ENCODE measurements around the gene CRYGN. TPM values are rescaled to one million over a fixed set of nuclear protein-coding genes. Genes with fewer than 3 reads are reported as not detected.

Gene CRYGN
- total and polyA plus RNA-seq, 2 of the 13 experiments (the other 11 are each of a cell fraction or from before 2014, with no cell fraction given): 0.11 TPM; not detected in 1

DNA sequence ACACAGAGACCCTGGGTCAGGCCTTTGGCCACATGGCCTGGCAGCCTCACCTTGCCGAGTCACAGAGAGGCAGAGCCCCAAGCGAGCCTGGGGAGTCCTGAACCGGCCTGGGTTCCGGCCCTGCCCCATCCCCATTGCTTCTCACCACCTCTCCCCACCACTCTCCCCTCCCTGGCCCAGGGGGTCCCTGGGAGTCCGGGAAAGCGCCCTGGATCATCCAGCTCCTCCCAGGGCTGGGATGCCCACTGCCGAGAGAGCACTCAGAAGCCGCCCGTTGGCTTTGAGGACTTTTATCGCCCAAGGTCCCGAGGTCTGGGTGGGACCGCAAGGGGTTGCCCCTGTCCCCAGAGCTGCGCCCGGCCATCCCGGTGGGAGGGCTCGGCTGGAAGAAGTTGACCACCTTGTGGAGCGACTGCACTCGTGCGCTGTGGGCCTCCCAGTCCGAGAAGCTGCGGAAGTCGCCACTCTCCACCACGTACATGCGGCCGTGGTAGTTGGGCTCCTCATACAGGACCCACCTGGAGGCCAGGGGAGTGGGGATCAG lies 8.1 kb downstream of the CRYGN start:
- FAIRE-seq (no peak), ATAC-seq (no peak), DNase-seq (ENCODE audit: low spot score) (no peak)
- intact Hi-C loops (cut with micrococcal nuclease; ENCODE audit: unreplicated experiment): no loop called here
- H3K27me3 ChIP-seq (ENCODE audit: control insufficient read depth in 1 of 2, insufficient read depth in 2 of 2, low read length in 2 of 2): peaks cover 11 to 71% of the 10 kb centered on the region in 2 experiments
- WGBS (ENCODE audit: low lambda C conversion rate): 80% methylated on average over 9 of the region's 25 CpGs
- no peaks in the 10 kb centered on the region for H3K36me3 ChIP-seq (replicated peaks in 1 of 2; ENCODE audit: control insufficient read depth in 1 of 2, insufficient read depth in 2 of 2, low read length in 2 of 2)
- in situ Hi-C loops (cut with HindIII; ENCODE audit: extremely low pct_ligation_motif_present, low pct_unique_long_range_greater_than_20kb): no loop called here
- no peak overlapping the region for H2AFZ ChIP-seq (ENCODE audit: low read length)
- no peak overlapping the region for H3K9ac ChIP-seq (ENCODE audit: insufficient read depth, low read depth, low read length)
- H3K9me3 ChIP-seq (ENCODE audit: low read length): no peaks in the 10 kb centered on the region
- CTCF ChIA-PET (ENCODE audit: low intra/inter-chr PET ratio, low total read pairs): no interaction called here
- POLR2A ChIA-PET: no interaction called here
- H3K27ac ChIP-seq (ENCODE audit: extremely low read length, insufficient read depth, low read length): no peak overlapping the region
- no peak overlapping the region for H3K4me3 ChIP-seq (replicated peaks in 1 of 3; ENCODE audit: insufficient read depth in 1 of 3, low read depth in 2 of 3, low read length in 3 of 3)
- H3K4me2 ChIP-seq (ENCODE audit: low read depth, low read length): no peak overlapping the region
- TF ChIP-seq TSC22D2 (CRISPR knock-in tag; IDR thresholded peaks at IDR 0.05; ENCODE audit: borderline replicate concordance) (no peak), ZBTB25 (CRISPR knock-in tag; IDR thresholded peaks at IDR 0.05) (no peak), MIXL1 (CRISPR knock-in tag; IDR thresholded peaks at IDR 0.05) (no peak), ZNF709 (CRISPR knock-in tag; IDR thresholded peaks at IDR 0.05) (no peak), MEIS1 (CRISPR knock-in tag; IDR thresholded peaks at IDR 0.05; ENCODE audit: borderline replicate concordance) (no peak), TMF1 (CRISPR knock-in tag; IDR thresholded peaks at IDR 0.05; ENCODE audit: low read depth) (no peak), ARID2 (CRISPR knock-in tag; IDR thresholded peaks at IDR 0.05; ENCODE audit: borderline replicate concordance) (no peak), JUNB (CRISPR knock-in tag; IDR thresholded peaks at IDR 0.05; ENCODE audit: borderline replicate concordance) (no peak), KLF6 (CRISPR knock-in tag; IDR thresholded peaks at IDR 0.05) (no peak)
- TF ChIP-seq, protein P1, sequence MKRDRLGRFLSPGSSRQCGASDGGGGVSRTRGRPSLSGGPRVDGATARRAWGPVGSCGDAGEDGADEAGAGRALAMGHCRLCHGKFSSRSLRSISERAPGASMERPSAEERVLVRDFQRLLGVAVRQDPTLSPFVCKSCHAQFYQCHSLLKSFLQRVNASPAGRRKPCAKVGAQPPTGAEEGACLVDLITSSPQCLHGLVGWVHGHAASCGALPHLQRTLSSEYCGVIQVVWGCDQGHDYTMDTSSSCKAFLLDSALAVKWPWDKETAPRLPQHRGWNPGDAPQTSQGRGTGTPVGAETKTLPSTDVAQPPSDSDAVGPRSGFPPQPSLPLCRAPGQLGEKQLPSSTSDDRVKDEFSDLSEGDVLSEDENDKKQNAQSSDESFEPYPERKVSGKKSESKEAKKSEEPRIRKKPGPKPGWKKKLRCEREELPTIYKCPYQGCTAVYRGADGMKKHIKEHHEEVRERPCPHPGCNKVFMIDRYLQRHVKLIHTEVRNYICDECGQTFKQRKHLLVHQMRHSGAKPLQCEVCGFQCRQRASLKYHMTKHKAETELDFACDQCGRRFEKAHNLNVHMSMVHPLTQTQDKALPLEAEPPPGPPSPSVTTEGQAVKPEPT (CRISPR knock-in tag; IDR thresholded peaks at IDR 0.05; ENCODE audit: low read depth): no peak
- TF ChIP-seq, protein P2, sequence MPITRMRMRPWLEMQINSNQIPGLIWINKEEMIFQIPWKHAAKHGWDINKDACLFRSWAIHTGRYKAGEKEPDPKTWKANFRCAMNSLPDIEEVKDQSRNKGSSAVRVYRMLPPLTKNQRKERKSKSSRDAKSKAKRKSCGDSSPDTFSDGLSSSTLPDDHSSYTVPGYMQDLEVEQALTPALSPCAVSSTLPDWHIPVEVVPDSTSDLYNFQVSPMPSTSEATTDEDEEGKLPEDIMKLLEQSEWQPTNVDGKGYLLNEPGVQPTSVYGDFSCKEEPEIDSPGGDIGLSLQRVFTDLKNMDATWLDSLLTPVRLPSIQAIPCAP (CRISPR knock-in tag; IDR thresholded peaks at IDR 0.05; ENCODE audit: low read depth): no peak
- no TSS peak for BruUV-seq (replicated peaks)
- no peaks in the 10 kb centered on the region for H3K4me1 ChIP-seq (ENCODE audit: insufficient read depth, low read length)
- no peaks in the 10 kb centered on the region for H4K20me1 ChIP-seq (ENCODE audit: insufficient read depth, low read length)
- H3K79me2 ChIP-seq (ENCODE audit: insufficient read depth, low read length): no peaks in the 10 kb centered on the region
